ENCODE results near the gene ZNF385B.

GRCh38 chr2:179856205-179856604, 5.2 kb downstream of the ZNF385B start:
- TF ChIP-seq POLR2AphosphoS5 (IDR thresholded peaks at IDR 0.05; ENCODE audit: low read depth, low read length): no peak
- no peak for TF ChIP-seq SIN3A (IDR thresholded peaks at IDR 0.05; ENCODE audit: borderline replicate concordance, insufficient read depth, low read length)
